ENCODE measurements around the gene PLCB1. TPM values are rescaled to one million over a fixed set of nuclear protein-coding genes. Genes with fewer than 3 reads are reported as not detected.
"Not testable (repeated sequence)": the region's sequence is repeated elsewhere in the genome, so short reads cannot be mapped to it uniquely, and the experiment has no call there.

PLCB1 gene
- polyA plus RNA-seq, 4 donors, result 39.1 to 53.5 (median 46.3) TPM

GRCh38 chr20:8631271-8631670, 499.2 kb downstream of the PLCB1 start:
- DNase-seq (ENCODE audit: low read depth in 4 of 4, low spot score in 3 of 4), result no peak

- DNase-seq (ENCODE audit: low read depth in 4 of 4, low spot score in 3 of 4), result no peak
Observed at GRCh38 chr20:8633366-8633765, 501.3 kb downstream of the PLCB1 start.

GRCh38 chr20:8635048-8635572, 503.0 kb downstream of the PLCB1 start:
- no peak for DNase-seq (ENCODE audit: low read depth in 4 of 4, low spot score in 3 of 4)

GRCh38 chr20:8635837-8636236, 503.8 kb downstream of the PLCB1 start:
- DNase-seq (ENCODE audit: low read depth in 4 of 4, low spot score in 3 of 4), result no peak

GRCh38 chr20:8639112-8639778, 507.2 kb downstream of the PLCB1 start:
- no peak for DNase-seq (ENCODE audit: low read depth in 4 of 4, low spot score in 3 of 4)

GRCh38 chr20:8640461-8640860, 508.4 kb downstream of the PLCB1 start:
- DNase-seq (ENCODE audit: low read depth in 4 of 4, low spot score in 3 of 4), result no peak

- no peak for DNase-seq (ENCODE audit: low read depth in 4 of 4, low spot score in 3 of 4)
Observed at GRCh38 chr20:8642247-8642646, 510.2 kb downstream of the PLCB1 start.

- DNase-seq (ENCODE audit: low read depth in 4 of 4, low spot score in 3 of 4), result not testable (repeated sequence)
Observed at GRCh38 chr20:8644468-8644867, 512.4 kb downstream of the PLCB1 start.

GRCh38 chr20:8645326-8645725, 513.3 kb downstream of the PLCB1 start:
- DNase-seq (ENCODE audit: low read depth in 4 of 4, low spot score in 3 of 4), result no peak

GRCh38 chr20:8646033-8646441, 514.0 kb downstream of the PLCB1 start:
- DNase-seq (ENCODE audit: low read depth in 4 of 4, low spot score in 3 of 4), result no peak

GRCh38 chr20:8646716-8647115, 514.6 kb downstream of the PLCB1 start:
- no peak for DNase-seq (ENCODE audit: low read depth in 4 of 4, low spot score in 3 of 4)

- DNase-seq (ENCODE audit: low read depth in 4 of 4, low spot score in 3 of 4), result peak in 2 of 4 donors; percentile 24 to 28
Observed at GRCh38 chr20:8647961-8648441, 515.9 kb downstream of the PLCB1 start.

- no peak for DNase-seq (ENCODE audit: low read depth in 4 of 4, low spot score in 3 of 4)
Observed at GRCh38 chr20:8648466-8648865, 516.4 kb downstream of the PLCB1 start.

- no peak for DNase-seq (ENCODE audit: low read depth in 4 of 4, low spot score in 3 of 4)
Observed at GRCh38 chr20:8652396-8652795, 520.3 kb downstream of the PLCB1 start.

GRCh38 chr20:8654486-8654885, 522.4 kb downstream of the PLCB1 start:
- DNase-seq (ENCODE audit: low read depth in 4 of 4, low spot score in 3 of 4), result no peak

GRCh38 chr20:8656335-8656734, 524.3 kb downstream of the PLCB1 start:
- peak in 1 of 4 donors; percentile 6 for DNase-seq (ENCODE audit: low read depth in 4 of 4, low spot score in 3 of 4)

- no peak for DNase-seq (ENCODE audit: low read depth in 4 of 4, low spot score in 3 of 4)
Observed at GRCh38 chr20:8657664-8658063, 525.6 kb downstream of the PLCB1 start.

- no peak for DNase-seq (ENCODE audit: low read depth in 4 of 4, low spot score in 3 of 4)
Observed at GRCh38 chr20:8658103-8658502, 526.0 kb downstream of the PLCB1 start.

- DNase-seq (ENCODE audit: low read depth in 4 of 4, low spot score in 3 of 4), result peak in 1 of 4 donors; percentile 12
Observed at GRCh38 chr20:8661229-8661952, 529.3 kb downstream of the PLCB1 start.

- peak in 1 of 4 donors; percentile 3 for DNase-seq (ENCODE audit: low read depth in 4 of 4, low spot score in 3 of 4)
Observed at GRCh38 chr20:8662433-8662954, 530.4 kb downstream of the PLCB1 start.

- DNase-seq (ENCODE audit: low read depth in 4 of 4, low spot score in 3 of 4), result no peak
Observed at GRCh38 chr20:8663424-8663823, 531.4 kb downstream of the PLCB1 start.

- no peak for DNase-seq (ENCODE audit: low read depth in 4 of 4, low spot score in 3 of 4)
Observed at GRCh38 chr20:8664778-8665177, 532.7 kb downstream of the PLCB1 start.
